ENCODE measurements around the gene TRIM7.
"Not testable (repeated sequence)": the region's sequence is repeated elsewhere in the genome, so short reads cannot be mapped to it uniquely, and the experiment has no call there.

TRIM7 gene

GRCh38 chr5:181190711-181191525, 14.1 kb downstream of the TRIM7 start:
- no peak for DNase-seq

GRCh38 chr5:181189962-181190710, 14.9 kb downstream of the TRIM7 start:
- DNase-seq, result no peak

GRCh38 chr5:181189363-181189961, 15.5 kb downstream of the TRIM7 start:
- no peak for DNase-seq

- no peak for DNase-seq
Measured at GRCh38 chr5:181188700-181189362, 16.2 kb downstream of the TRIM7 start.

- DNase-seq, result no peak
Measured at GRCh38 chr5:181187500-181188213, 17.3 kb downstream of the TRIM7 start.

GRCh38 chr5:181186986-181187499, 18.0 kb downstream of the TRIM7 start:
- DNase-seq, result no peak

- DNase-seq, result no peak
Measured at GRCh38 chr5:181186022-181186421, 19.0 kb downstream of the TRIM7 start.

- DNase-seq, result no peak
Measured at GRCh38 chr5:181185560-181185959, 19.4 kb downstream of the TRIM7 start.

GRCh38 chr5:181184845-181185216, 20.2 kb downstream of the TRIM7 start:
- no peak for DNase-seq

GRCh38 chr5:181182651-181183050, 22.3 kb downstream of the TRIM7 start:
- no peak for DNase-seq

- no peak for DNase-seq
Measured at GRCh38 chr5:181181650-181182565, 23.1 kb downstream of the TRIM7 start.

- DNase-seq, result not testable (repeated sequence)
Measured at GRCh38 chr5:181177559-181177958, 27.4 kb downstream of the TRIM7 start.

- no peak for DNase-seq
Measured at GRCh38 chr5:181176254-181176952, 28.6 kb downstream of the TRIM7 start.

- no peak for DNase-seq
Measured at GRCh38 chr5:181173420-181174342, 31.3 kb downstream of the TRIM7 start.

GRCh38 chr5:181173027-181173419, 32.0 kb downstream of the TRIM7 start:
- no peak for DNase-seq

- DNase-seq, result no peak
Measured at GRCh38 chr5:181171782-181172181, 33.2 kb downstream of the TRIM7 start.

- DNase-seq, result no peak
Measured at GRCh38 chr5:181170996-181171395, 34.0 kb downstream of the TRIM7 start.

- DNase-seq, result no peak
Measured at GRCh38 chr5:181170237-181170825, 34.7 kb downstream of the TRIM7 start.

Data from GDM1 (cell line).